ENCODE data around the gene DGKI.

DNA sequence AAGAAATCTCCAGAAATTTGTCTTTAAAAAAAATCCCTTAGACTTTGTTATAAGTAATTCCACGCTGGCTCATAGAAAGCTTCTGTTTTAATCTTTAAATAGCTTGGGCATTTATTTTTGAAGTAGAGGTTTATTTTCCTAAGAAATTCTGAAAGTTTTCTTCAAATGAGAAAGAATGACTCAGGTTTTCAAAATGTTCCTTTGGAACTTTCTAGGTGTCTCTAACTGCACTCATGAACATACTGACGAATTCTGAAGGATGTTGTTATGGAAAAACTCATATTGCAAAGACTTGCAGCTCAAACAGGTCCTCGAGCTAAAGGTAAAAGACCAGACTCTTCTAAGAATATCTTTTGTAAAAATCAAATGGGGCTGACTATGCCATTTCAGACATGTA, 10.7 kb downstream of the DGKI start:
- TF ChIP-seq POLR2A (IDR thresholded peaks at IDR 0.05) = no peak
- no peak for TF ChIP-seq CTCF (IDR thresholded peaks at IDR 0.05)

Measured in thyroid gland (tissue), 4 donors.